ENCODE results near the gene ZNF688. TPM values are rescaled to one million over a fixed set of nuclear protein-coding genes. Genes with fewer than 3 reads are reported as not detected.

Gene ZNF688
- total and polyA plus RNA-seq, 2 of the 8 experiments (the other 6 are each of a cell fraction or from before 2014, with no cell fraction given): 2.7 to 3.5 TPM

DNA sequence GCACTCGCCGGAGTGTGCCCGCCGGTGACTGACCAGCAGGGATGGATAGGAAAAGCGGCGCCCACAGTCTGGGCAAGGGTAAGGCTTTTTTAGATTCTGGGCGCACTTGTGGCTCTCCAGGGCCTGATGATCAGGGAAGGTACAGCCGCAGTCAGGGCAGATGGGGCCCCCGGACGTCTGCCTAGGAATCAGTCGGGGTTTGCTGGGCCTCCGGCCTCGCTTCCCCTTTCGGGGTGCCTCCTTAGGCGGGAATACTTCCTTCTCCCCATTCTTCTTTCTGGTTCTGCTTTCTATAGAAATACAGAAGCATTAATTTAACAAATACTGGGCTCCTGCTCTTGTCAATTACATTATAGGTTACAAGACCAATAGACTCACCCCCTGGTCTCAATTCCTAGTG is 33.6 kb upstream of the ZNF688 start:
- no peak overlapping the region for H2BK120ac ChIP-seq (replicated peaks; ENCODE audit: low read depth, low read length)
- H3K9ac ChIP-seq (replicated peaks in 1 of 4; ENCODE audit: extremely low read depth in 1 of 4, low read depth in 3 of 4, low read length in 3 of 4): no peak overlapping the region
- no peak overlapping the region for H3K4me3 ChIP-seq (ENCODE audit: extremely low read depth in 1 of 4, insufficient read depth in 2 of 4, low read depth in 3 of 4, low read length in 4 of 4)
- no peak overlapping the region for H3K14ac ChIP-seq (ENCODE audit: insufficient read length)
- no peak overlapping the region for H2AK5ac ChIP-seq (ENCODE audit: low read depth, low read length)
- no peak overlapping the region for H3K4me2 ChIP-seq (ENCODE audit: insufficient read depth in 1 of 2, low read depth in 2 of 2, low read length in 2 of 2)
- 0 out of 4 replicates have a peak, but pooled peaks cover 0 to 5% of the 10 kb centered on the region in 2 experiments for H3K79me2 ChIP-seq (ENCODE audit: control insufficient read depth in 1 of 2, insufficient read depth in 2 of 2, low read length in 2 of 2)
- no peaks in the 10 kb centered on the region; the same call in 1 of the 2 replicates for H3K79me1 ChIP-seq (ENCODE audit: low read depth, low read length)
- no peak for DNase-seq (ENCODE audit: low read depth in 1 of 2, low spot score in 2 of 2)
- H3K23me2 ChIP-seq (ENCODE audit: low read depth, low read length): peaks cover 2% of the 10 kb centered on the region; the same call in 1 of the 2 replicates
- peaks cover 0 to 2% of the 10 kb centered on the region in 2 experiments for H4K20me1 ChIP-seq (replicated peaks in 1 of 2; ENCODE audit: control insufficient read depth in 1 of 2, insufficient read depth in 2 of 2, low read length in 2 of 2)
- ChIA-PET CTCF (ENCODE audit: partially characterized antibody) (interaction anchor here (0.7 to 3.7 kb wide), 4 partner anchors 10 to 24 kb away, joined by 3 to 13 read pairs (median 4); partner anchors contain the start of gene ZNF785), POLR2A (ENCODE audit: partially characterized antibody) (interaction anchor here (0.6 to 2.0 kb wide), 3 partner anchors 9 to 34 kb away, joined by 3 to 6 read pairs (median 3); partner anchors contain the start of gene ZNF688)
- 90% methylated on average over 15 of the region's 15 CpGs; no CpG with 5 or more reads in 1 of the 2 experiments for WGBS, 2 experiments (ENCODE audit: extremely low coverage in 1 of 2, insufficient coverage in 1 of 2, insufficient read length in 1 of 2, insufficient replicate concordance in 2 of 2, low coverage in 1 of 2, low lambda C conversion rate in 2 of 2, missing lambda C conversion rate in 1 of 2)
- no peak for FAIRE-seq
- H3K4ac ChIP-seq (replicated peaks; ENCODE audit: insufficient read length, low read depth, low read length): no peak overlapping the region
- no peak overlapping the region for H3K18ac ChIP-seq (ENCODE audit: extremely low read depth, low read length)
- no peaks in the 10 kb centered on the region for H3K27me3 ChIP-seq (replicated peaks in 1 of 4; ENCODE audit: control insufficient read depth in 3 of 4, extremely low read depth in 1 of 4, insufficient read depth in 3 of 4, low read length in 3 of 4)
- H2BK15ac ChIP-seq (ENCODE audit: low read length): no peak overlapping the region
- H2BK5ac ChIP-seq (ENCODE audit: low read depth, low read length): no peak overlapping the region
- TF ChIP-seq CBX8 (IDR thresholded peaks at IDR 0.05; ENCODE audit: borderline replicate concordance, low read depth, low read length) (no peak), RFX5 (IDR thresholded peaks at IDR 0.05; ENCODE audit: borderline replicate concordance, low read depth, low read length) (no peak), SAP30 (IDR thresholded peaks at IDR 0.05; ENCODE audit: insufficient read depth, insufficient replicate concordance, low read length) (no peak), BRCA1 (IDR thresholded peaks at IDR 0.05; ENCODE audit: low read depth, low read length) (no peak), YY1 (IDR thresholded peaks at IDR 0.05; ENCODE audit: low read depth, low read length) (no peak), MAFK (IDR thresholded peaks at IDR 0.05; ENCODE audit: low read depth, low read length) (no peak), GTF2F1 (IDR thresholded peaks at IDR 0.05; ENCODE audit: borderline replicate concordance, low read depth, low read length) (no peak), SIN3A (conservative IDR thresholded peaks at IDR 0.05 in 1 of 2, IDR thresholded peaks at IDR 0.05 in 1 of 2; ENCODE audit: low read depth in 1 of 2, low read length in 2 of 2) (no peak), POLR2A (IDR thresholded peaks at IDR 0.05; ENCODE audit: control extremely low read depth in 1 of 2, low read depth in 2 of 2, low read length in 2 of 2) (no peak), HDAC2 (IDR thresholded peaks at IDR 0.05; ENCODE audit: borderline replicate concordance in 1 of 2, low read depth in 2 of 2, low read length in 2 of 2) (no peak)
- H3K23ac ChIP-seq (ENCODE audit: insufficient read length): no peak overlapping the region
- H3K4me1 ChIP-seq (replicated peaks in 1 of 4; ENCODE audit: control insufficient read depth in 3 of 4, insufficient read depth in 4 of 4, low read length in 3 of 4): peaks cover 0 to 2% (median 0%) of the 10 kb centered on the region in 4 experiments; a peak in 2 of 7 replicates
- H4K8ac ChIP-seq (ENCODE audit: extremely low read depth, insufficient read depth, low read length): no peak overlapping the region
- no peak overlapping the region for H2BK12ac ChIP-seq (ENCODE audit: low read depth, low read length)
- no peak overlapping the region for H2AFZ ChIP-seq (ENCODE audit: low read length)
- H4K5ac ChIP-seq (ENCODE audit: insufficient read length, low read depth, low read length): no peak overlapping the region
- no peaks in the 10 kb centered on the region for H3K9me3 ChIP-seq (ENCODE audit: insufficient read depth in 2 of 2, low read depth in 1 of 2, low read length in 1 of 2)
- no peak overlapping the region for H2BK20ac ChIP-seq (ENCODE audit: low read length)
- no peak overlapping the region for H4K91ac ChIP-seq (replicated peaks; ENCODE audit: insufficient read length, low read length)
- no peak overlapping the region for H3K27ac ChIP-seq (ENCODE audit: low read depth, low read length)
- no peak overlapping the region for H3K56ac ChIP-seq (replicated peaks; ENCODE audit: insufficient read length, low read depth, low read length)
- peaks cover 6 to 36% (median 24%) of the 10 kb centered on the region in 4 experiments; a peak in 7 of 8 replicates for H3K36me3 ChIP-seq (ENCODE audit: control insufficient read depth in 2 of 4, insufficient read depth in 4 of 4, low read length in 3 of 4)

All from H1 (cell line).